Measurements from ENCODE around the gene PRR20G. TPM values are rescaled to one million over a fixed set of nuclear protein-coding genes. Genes with fewer than 3 reads are reported as not detected.

PRR20G gene
- total and polyA plus RNA-seq, 2 donors (not counting 3 experiments of a cell fraction or from before 2014, with no cell fraction given): not detected

GRCh38 chr3:127274200-127274760 lies 13.6 kb downstream of the PRR20G start:
- no TSS peak for BruUV-seq (replicated peaks)
- H3K9me1 ChIP-seq (replicated peaks; ENCODE audit: control insufficient read depth, extremely low read depth, insufficient read depth, low read length): no peaks in the 10 kb centered on the region
- no peaks in the 10 kb centered on the region for H3K9me3 ChIP-seq (replicated peaks; ENCODE audit: control insufficient read depth, insufficient read depth, low read length)
- intact Hi-C loops (cut with micrococcal nuclease): no loop called here
- H3K36me3 ChIP-seq (ENCODE audit: control insufficient read depth in 2 of 2, extremely low read depth in 1 of 2, insufficient read depth in 2 of 2, low read length in 2 of 2): no peaks in the 10 kb centered on the region
- no peak overlapping the region for H3K4me2 ChIP-seq (ENCODE audit: insufficient read depth, low read length)
- ChIA-PET POLR2A (no interaction called here), CTCF (no interaction called here)
- no peak overlapping the region for H3K4me3 ChIP-seq (replicated peaks in 1 of 3; ENCODE audit: insufficient read depth in 1 of 3, low read depth in 1 of 3, low read length in 3 of 3)
- DNase-seq (ENCODE audit: low read depth, low spot score): no peak
- no peak overlapping the region for H2AFZ ChIP-seq (ENCODE audit: low read depth, low read length)
- H3K27ac ChIP-seq (ENCODE audit: insufficient read depth, low read depth, low read length): no peak overlapping the region
- dilution Hi-C loops (cut with MboI; ENCODE audit: extremely low pct_ligation_motif_present, low sequenced_read_pairs): no loop called here
- no peaks in the 10 kb centered on the region for H4K20me1 ChIP-seq (replicated peaks; ENCODE audit: control insufficient read depth, extremely low read depth, insufficient read depth, low read length)
- no peak for FAIRE-seq
- peaks cover 0 to 3% of the 10 kb centered on the region in 2 experiments for H3K27me3 ChIP-seq (ENCODE audit: control insufficient read depth in 2 of 2, insufficient read depth in 2 of 2, low read length in 2 of 2)
- no peak overlapping the region for H3K9ac ChIP-seq (replicated peaks; ENCODE audit: extremely low read depth, insufficient read depth, low read length)
- TF ChIP-seq POLR2A (IDR thresholded peaks at IDR 0.05; ENCODE audit: low read depth, low read length): no peak
- TF ChIP-seq JUN (IDR thresholded peaks at IDR 0.05; ENCODE audit: borderline replicate concordance, insufficient read depth, insufficient read length, low read depth): no peak
- TF ChIP-seq POLR2AphosphoS5 (IDR thresholded peaks at IDR 0.05; ENCODE audit: insufficient read depth, low read depth, low read length): no peak
- TF ChIP-seq CTCF (IDR thresholded peaks at IDR 0.05; ENCODE audit: extremely low read depth in 1 of 2, insufficient read depth in 1 of 2, low read depth in 1 of 2, low read length in 2 of 2): no peak
- no peak for TF ChIP-seq MAX (IDR thresholded peaks at IDR 0.05; ENCODE audit: insufficient read depth, insufficient read length)
- TF ChIP-seq EZH2 (IDR thresholded peaks at IDR 0.05; ENCODE audit: borderline replicate concordance, low read depth, low read length, severe bottlenecking): no peak
- no peak for TF ChIP-seq FOS (IDR thresholded peaks at IDR 0.05; ENCODE audit: borderline replicate concordance, insufficient read depth, low read length)
- no peak for TF ChIP-seq GATA2 (IDR thresholded peaks at IDR 0.05; ENCODE audit: insufficient read depth, insufficient read length, low read depth, low read length)
- no peak for TF ChIP-seq MYC (IDR thresholded peaks at IDR 0.05; ENCODE audit: low read depth, low read length)
- no peaks in the 10 kb centered on the region for H3K4me1 ChIP-seq (ENCODE audit: control insufficient read depth, extremely low read depth, insufficient read depth, low read length)
- no peaks in the 10 kb centered on the region for H3K79me2 ChIP-seq (ENCODE audit: control insufficient read depth, insufficient read depth, low read length)
